Fibroblast of lung (primary cell): ENCODE results near the gene GALR1. TPM values are rescaled to one million over a fixed set of nuclear protein-coding genes. Genes with fewer than 3 reads are reported as not detected.

Experiments
- DNase-seq, 2 donors: peaks; one replicate each; pipeline versions ENCODE4 v3.0.0 to v3.0.0-alpha.2; 2010; ENCODE audit warnings: low read depth in 2 of 2
- H2AFZ ChIP-seq: 2 replicates; pipeline ENCODE4 v1.5.1; 2012; ENCODE audit warnings: low read length, control low read depth, inconsistent platforms
- H3K27ac ChIP-seq: 2 replicates; pipeline ENCODE4 v1.5.1; 2011; ENCODE audit warnings: low read length, control low read depth; ENCODE audit not compliant: insufficient read depth
- H3K27me3 ChIP-seq: 2 replicates; pipeline ENCODE4 v1.5.1; 2011; ENCODE audit warnings: mild to moderate bottlenecking, low read length; ENCODE audit not compliant: control insufficient read depth, insufficient read depth
- H3K36me3 ChIP-seq: 2 replicates; pipeline ENCODE4 v1.5.1; 2011; ENCODE audit warnings: low read length; ENCODE audit not compliant: control insufficient read depth, insufficient read depth
- H3K4me1 ChIP-seq: 2 replicates; pipeline ENCODE4 v1.5.1; 2011; ENCODE audit warnings: low read length; ENCODE audit not compliant: control insufficient read depth, insufficient read depth; ENCODE audit errors: extremely low read depth
- H3K4me2 ChIP-seq: 2 replicates; pipeline ENCODE4 v1.5.1; 2011; ENCODE audit warnings: low read length, control low read depth; ENCODE audit not compliant: insufficient read depth; ENCODE audit errors: extremely low read depth
- H3K4me3 ChIP-seq, 4 experiments: fragments of 200-600 bp in 1 of 4; sonication (generic) in 1 of 4; replicated peaks in 1 of 4; 2 replicates each; pipeline ENCODE4 v1.5.1; 2011 to 2016; ENCODE audit warnings: low read length in 4 of 4, low read depth in 3 of 4, mild to moderate bottlenecking in 3 of 4, control low read depth in 2 of 4, inconsistent platforms in 1 of 4, mixed read lengths in 1 of 4; ENCODE audit not compliant: insufficient read depth in 1 of 4; ENCODE audit errors: control extremely low read depth in 1 of 4
- H3K79me2 ChIP-seq: 2 replicates; pipeline ENCODE4 v1.5.1; 2012; ENCODE audit warnings: mild to moderate bottlenecking, low read length, inconsistent platforms; ENCODE audit not compliant: control insufficient read depth, insufficient read depth
- H3K9ac ChIP-seq: 2 replicates; pipeline ENCODE4 v1.5.1; 2011; ENCODE audit warnings: mild to moderate bottlenecking, low read length, control low read depth; ENCODE audit not compliant: insufficient read depth
- H3K9me3 ChIP-seq: 2 replicates; pipeline ENCODE4 v1.5.1; 2012; ENCODE audit warnings: low read depth, low read length; ENCODE audit not compliant: control insufficient read depth, insufficient read depth
- H4K20me1 ChIP-seq: 2 replicates; pipeline ENCODE4 v1.5.1; 2011; ENCODE audit warnings: low read length; ENCODE audit not compliant: control insufficient read depth, insufficient read depth; ENCODE audit errors: extremely low read depth
- CTCF ChIP-seq, 2 donors: IDR thresholded peaks in 1 of 2; conservative IDR thresholded peaks in 1 of 2; 1 replicate in 1 of 2; 2 replicates in 1 of 2; pipeline ENCODE4 v1.5.1; 2011 to 2012; ENCODE audit warnings: low read length in 2 of 2, control low read depth in 1 of 2, inconsistent platforms in 1 of 2, low read depth in 1 of 2, mild to moderate bottlenecking in 1 of 2
- EZH2 ChIP-seq: IDR thresholded peaks from 2 replicates; pipeline ENCODE4 v1.5.1; 2012; ENCODE audit warnings: low read length, control low read depth, mild to moderate bottlenecking; ENCODE audit errors: missing control alignments
- polyA plus RNA-seq, 2 donors: library from polyadenylated mRNA; depleted of rRNA in 1 of 2; stranded (reverse) in 1 of 2; unstranded in 1 of 2; fragments of >200 nt; gene quantifications; 2 replicates each; pipeline ENCODE4 v1.2.1, GENCODE V29; 2011 to 2012; ENCODE audit warnings: missing spikeins in 1 of 2
- total RNA-seq: library from RNA; depleted of rRNA; stranded (reverse); fragments of >200 nt; gene quantifications from 2 replicates; pipeline ENCODE4 v1.2.1, GENCODE V29; 2014

GALR1 gene
- total and polyA plus RNA-seq, 2 donors (not counting 1 experiment from before 2014, with no cell fraction given) = not detected

GRCh38 chr18:77305676-77306075 lies 56.0 kb downstream of the GALR1 start:
- no peaks in the 10 kb centered on the region for H3K36me3 ChIP-seq
- H2AFZ ChIP-seq = no peak overlapping the region
- no peaks in the 10 kb centered on the region for H3K9me3 ChIP-seq
- H4K20me1 ChIP-seq = no peaks in the 10 kb centered on the region
- no peak overlapping the region for H3K9ac ChIP-seq
- no peak overlapping the region for H3K4me3 ChIP-seq
- H3K27me3 ChIP-seq = no peaks in the 10 kb centered on the region
- H3K4me1 ChIP-seq = no peaks in the 10 kb centered on the region
- DNase-seq = no peak
- no peak overlapping the region for H3K4me2 ChIP-seq
- no peak for TF ChIP-seq EZH2
- TF ChIP-seq CTCF (conservative IDR thresholded peaks at IDR 0.05 in 1 of 2, IDR thresholded peaks at IDR 0.05 in 1 of 2; ENCODE audit: low read depth in 1 of 2, low read length in 2 of 2) = no peak
- H3K27ac ChIP-seq = no peak overlapping the region
- H3K79me2 ChIP-seq = no peaks in the 10 kb centered on the region

DNA sequence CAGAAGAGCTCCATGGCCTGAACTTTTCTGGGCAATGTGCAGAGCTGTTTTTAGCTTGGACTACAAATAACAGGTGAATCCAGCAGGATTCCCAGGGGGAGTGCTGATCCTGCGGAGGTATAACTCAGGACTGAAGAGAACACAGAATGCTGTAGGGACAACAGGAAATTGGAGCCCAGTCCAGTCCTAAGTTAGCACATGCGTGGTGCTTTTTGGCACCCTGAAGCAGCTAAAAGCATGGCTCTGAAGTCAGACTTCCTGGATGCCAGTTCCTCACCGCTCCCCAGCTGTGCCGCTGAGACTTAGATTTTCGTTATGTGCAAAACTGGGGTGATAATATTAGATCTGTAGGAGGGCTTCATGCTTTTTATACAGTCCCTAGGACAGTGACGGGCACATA lies 58.6 kb downstream of the GALR1 start:
- Histone ChIP-seq H3K27me3 (no peaks in the 10 kb centered on the region), H3K9ac (no peak overlapping the region), H3K27ac (no peak overlapping the region), H3K9me3 (no peaks in the 10 kb centered on the region), H3K4me1 (no peaks in the 10 kb centered on the region), H3K4me2 (no peak overlapping the region), H3K36me3 (no peaks in the 10 kb centered on the region), H3K4me3 (no peak overlapping the region), H2AFZ (no peak overlapping the region), H3K79me2 (no peaks in the 10 kb centered on the region), H4K20me1 (no peaks in the 10 kb centered on the region)
- DNase-seq = no peak
- TF ChIP-seq CTCF (conservative IDR thresholded peaks at IDR 0.05 in 1 of 2, IDR thresholded peaks at IDR 0.05 in 1 of 2; ENCODE audit: low read depth in 1 of 2, low read length in 2 of 2) = no peak
- TF ChIP-seq EZH2 = no peak

DNA sequence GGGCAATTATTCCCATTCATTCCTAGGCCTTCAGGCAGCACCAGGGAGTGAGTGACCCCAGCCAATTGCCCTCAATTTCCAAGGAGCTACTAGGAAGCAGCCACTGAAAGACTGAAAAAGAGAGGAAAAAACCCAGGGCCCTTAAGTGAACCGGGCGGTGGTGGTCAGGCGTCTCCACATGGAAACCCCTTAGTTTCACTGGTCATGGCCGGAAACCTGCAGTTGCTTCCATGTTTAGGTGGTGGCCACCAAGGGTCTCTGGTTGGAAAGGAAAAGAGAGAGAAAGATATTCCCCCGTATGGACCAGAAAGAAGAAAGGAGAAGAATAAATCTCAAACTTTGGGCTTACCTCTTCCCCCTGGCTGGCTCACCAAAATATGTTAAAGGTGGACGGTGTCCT lies 64.9 kb downstream of the GALR1 start:
- H4K20me1 ChIP-seq = no peaks in the 10 kb centered on the region
- DNase-seq = no peak
- H3K4me3 ChIP-seq = no peak overlapping the region
- no peaks in the 10 kb centered on the region for H3K79me2 ChIP-seq
- H3K36me3 ChIP-seq = no peaks in the 10 kb centered on the region
- no peak overlapping the region for H3K4me2 ChIP-seq
- no peaks in the 10 kb centered on the region for H3K27me3 ChIP-seq
- no peaks in the 10 kb centered on the region for H3K9me3 ChIP-seq
- H3K27ac ChIP-seq = no peak overlapping the region
- H3K4me1 ChIP-seq = no peaks in the 10 kb centered on the region
- H3K9ac ChIP-seq = no peak overlapping the region
- TF ChIP-seq EZH2 = no peak
- TF ChIP-seq CTCF (conservative IDR thresholded peaks at IDR 0.05 in 1 of 2, IDR thresholded peaks at IDR 0.05 in 1 of 2; ENCODE audit: low read depth in 1 of 2, low read length in 2 of 2) = no peak
- no peak overlapping the region for H2AFZ ChIP-seq
